HFFc6 (cell line): ENCODE measurements around the gene MRPL48. TPM values are rescaled to one million over a fixed set of nuclear protein-coding genes. Genes with fewer than 3 reads are reported as not detected.
"Not testable (repeated sequence)": the region's sequence is repeated elsewhere in the genome, so short reads cannot be mapped to it uniquely, and the experiment has no call there.

Experiments
- DNase-seq: peaks from one replicate; pipeline ENCODE4 v3.0.0-alpha.2; 2018
- H3K27ac Mint-ChIP-seq: 2 replicates; pipeline ENCODE4 v1.8.0; 2020; ENCODE audit warnings: mild to moderate bottlenecking, mixed read lengths
- H3K27me3 Mint-ChIP-seq: 2 replicates; pipeline ENCODE4 v1.8.0; 2021; ENCODE audit warnings: mild to moderate bottlenecking, moderate library complexity, mixed read lengths; ENCODE audit not compliant: insufficient read depth
- H3K36me3 Mint-ChIP-seq: 2 replicates; pipeline ENCODE4 v1.8.0; 2021; ENCODE audit warnings: low read depth, mixed read lengths
- H3K4me1 Mint-ChIP-seq: 2 replicates; pipeline ENCODE4 v1.8.0; 2020; ENCODE audit warnings: low read depth, mixed read lengths
- H3K4me3 Mint-ChIP-seq: 2 replicates; pipeline ENCODE4 v1.8.0; 2020; ENCODE audit warnings: mild to moderate bottlenecking, moderate library complexity, mixed read lengths
- H3K9me3 Mint-ChIP-seq: 2 replicates; pipeline ENCODE4 v1.8.0; 2020; ENCODE audit warnings: mild to moderate bottlenecking, mixed read lengths
- CTCF ChIP-seq: fragments of 200-600 bp; sonication (generic); IDR thresholded peaks from 2 replicates; pipeline ENCODE4 v1.5.0; 2021; ENCODE audit warnings: antibody characterized with exemption, mild to moderate bottlenecking
- total RNA-seq, 6 experiments: library from RNA; stranded (reverse); fragmentation: NEBNext Ultra II Directional; extraction: Animal tissue kit (Norgen Biotek cat#: 25700); gene quantifications; 2 replicates in 1 of 6; 3 replicates in 5 of 6; pipeline ENCODE4 v1.2.3, GENCODE V29; 2021

The MRPL48 gene
- total RNA-seq, 6 experiments from 2014 or later: 29.3 to 39.4 (median 35.1) TPM

- Mint-ChIP-seq H3K9me3 (no peaks in the 10 kb centered on the region), H3K27me3 (peaks cover 2% of the 10 kb centered on the region; the same call in 1 of the 2 replicates), H3K27ac (peak within 1 kb of the TSS; percentile 92), H3K36me3 (peaks cover 7% of the 10 kb centered on the region), H3K4me1 (peaks cover 22% of the 10 kb centered on the region), H3K4me3 (peak within 1 kb of the TSS; percentile 99)
- peak; percentile 50; the same call in 1 of the 2 replicates for TF ChIP-seq CTCF
- DNase-seq: peak; percentile 100
These were observed 26.8 kb upstream of the MRPL48 start, which contains the start of gene RAB6A for GRCh38 chr11:73760679-73761402. Gene RAB6A, minus strand, starts transcription at chr11:73761074. Its CDS starts 439 bp downstream, at chr11:73760635.

- peaks cover 7% of the 10 kb centered on the region; the same call in 1 of the 2 replicates for H3K27me3 Mint-ChIP-seq
- H3K36me3 Mint-ChIP-seq: peaks cover 7% of the 10 kb centered on the region
- TF ChIP-seq CTCF: no peak
- peak overlapping the region; percentile 99 for H3K4me3 Mint-ChIP-seq
- no peak for DNase-seq
- no peaks in the 10 kb centered on the region for H3K9me3 Mint-ChIP-seq
- peaks cover 22% of the 10 kb centered on the region for H3K4me1 Mint-ChIP-seq
- H3K27ac Mint-ChIP-seq: peak overlapping the region; percentile 92
These were observed 26.2 kb upstream of the MRPL48 start for GRCh38 chr11:73761403-73761945.

GRCh38 chr11:73762732-73763131, 24.9 kb upstream of the MRPL48 start:
- DNase-seq: no peak
- Mint-ChIP-seq H3K36me3 (peaks cover 7% of the 10 kb centered on the region), H3K4me3 (no peak overlapping the region), H3K27me3 (peaks cover 8% of the 10 kb centered on the region; the same call in 1 of the 2 replicates), H3K27ac (no peak overlapping the region), H3K9me3 (no peaks in the 10 kb centered on the region), H3K4me1 (peaks cover 18% of the 10 kb centered on the region)
- no peak for TF ChIP-seq CTCF

GRCh38 chr11:73766763-73767162, 20.9 kb upstream of the MRPL48 start:
- Mint-ChIP-seq H3K4me1 (no peaks in the 10 kb centered on the region), H3K9me3 (no peaks in the 10 kb centered on the region), H3K27me3 (peaks cover 10% of the 10 kb centered on the region; the same call in 1 of the 2 replicates), H3K27ac (no peak overlapping the region), H3K4me3 (no peak overlapping the region), H3K36me3 (no peaks in the 10 kb centered on the region)
- DNase-seq: no peak
- TF ChIP-seq CTCF: no peak

GRCh38 chr11:73770811-73771210, 16.9 kb upstream of the MRPL48 start:
- H3K36me3 Mint-ChIP-seq: not testable (repeated sequence)

More at GRCh38 chr11:73770811-73771210, 16.9 kb upstream of the MRPL48 start:
- not testable (repeated sequence) for H3K27ac Mint-ChIP-seq, H3K4me1 Mint-ChIP-seq, H3K4me3 Mint-ChIP-seq, H3K9me3 Mint-ChIP-seq, DNase-seq
- H3K27me3 Mint-ChIP-seq: peaks cover 12% of the 10 kb centered on the region
